ENCODE data around the gene CPM. TPM values are rescaled to one million over a fixed set of nuclear protein-coding genes. Genes with fewer than 3 reads are reported as not detected.
A peak's percentile ranks its signal among the peaks of the same experiment; 100 is the strongest.

The CPM gene
- total RNA-seq, 2 experiments from 2014 or later: 50.5 to 55.1 TPM

- H3K36me3 Mint-ChIP-seq (ENCODE audit: low read depth): peaks cover 44% of the 10 kb centered on the region
- CTCF ChIA-PET: interaction anchor here (1.0 to 1.2 kb wide), 2 partner anchors 16 to 188 kb away, joined by 3 read pairs; no protein-coding TSS in a partner anchor
- H3K4me3 Mint-ChIP-seq: no peak overlapping the region
- H3K4me1 Mint-ChIP-seq (ENCODE audit: low read depth): peaks cover 10% of the 10 kb centered on the region
- intact Hi-C loops (cut with micrococcal nuclease): no loop called here
- H3K27me3 Mint-ChIP-seq (ENCODE audit: low read depth): peaks cover 2% of the 10 kb centered on the region
- no peaks in the 10 kb centered on the region for H3K9me3 Mint-ChIP-seq
- H3K27ac Mint-ChIP-seq: no peak overlapping the region
- no peak for DNase-seq
Measured at GRCh38 chr12:68884251-68884650, 48.7 kb downstream of the CPM start.

GRCh38 chr12:68883151-68883550, 49.8 kb downstream of the CPM start:
- CTCF ChIA-PET: interaction anchor here (1.2 kb wide), 1 partner anchor 189 kb away, joined by 3 read pairs; no protein-coding TSS in a partner anchor
- no peak for DNase-seq
- H3K4me1 Mint-ChIP-seq (ENCODE audit: low read depth): peaks cover 1% of the 10 kb centered on the region
- H3K27me3 Mint-ChIP-seq (ENCODE audit: low read depth): peaks cover 2% of the 10 kb centered on the region
- peaks cover 2% of the 10 kb centered on the region for H3K9me3 Mint-ChIP-seq
- no peak overlapping the region for H3K4me3 Mint-ChIP-seq
- H3K36me3 Mint-ChIP-seq (ENCODE audit: low read depth): peaks cover 46% of the 10 kb centered on the region
- intact Hi-C loops (cut with micrococcal nuclease): no loop called here
- no peak overlapping the region for H3K27ac Mint-ChIP-seq

GRCh38 chr12:68882251-68882964, 50.6 kb downstream of the CPM start:
- Mint-ChIP-seq H3K27me3 (ENCODE audit: low read depth) (peaks cover 2% of the 10 kb centered on the region), H3K4me1 (ENCODE audit: low read depth) (no peaks in the 10 kb centered on the region), H3K36me3 (ENCODE audit: low read depth) (peaks cover 47% of the 10 kb centered on the region), H3K9me3 (peaks cover 2% of the 10 kb centered on the region), H3K27ac (no peak overlapping the region), H3K4me3 (no peak overlapping the region)
- intact Hi-C loops (cut with micrococcal nuclease): no loop called here
- CTCF ChIA-PET: no interaction called here
- no peak for DNase-seq

- Mint-ChIP-seq H3K4me3 (no peak overlapping the region), H3K36me3 (ENCODE audit: low read depth) (peaks cover 58% of the 10 kb centered on the region), H3K27ac (no peak overlapping the region), H3K27me3 (ENCODE audit: low read depth) (no peaks in the 10 kb centered on the region), H3K9me3 (peaks cover 2% of the 10 kb centered on the region), H3K4me1 (ENCODE audit: low read depth) (no peaks in the 10 kb centered on the region)
- CTCF ChIA-PET: interaction anchor here (0.6 kb wide), 1 partner anchor 191 kb away, joined by 3 read pairs; no protein-coding TSS in a partner anchor
- DNase-seq: no peak
- intact Hi-C loops (cut with micrococcal nuclease): no loop called here
Measured at GRCh38 chr12:68880660-68881325, 52.2 kb downstream of the CPM start.

- DNase-seq: no peak
- Mint-ChIP-seq H3K27ac (no peak overlapping the region), H3K9me3 (peaks cover 2% of the 10 kb centered on the region), H3K27me3 (ENCODE audit: low read depth) (no peaks in the 10 kb centered on the region), H3K36me3 (ENCODE audit: low read depth) (peaks cover 49% of the 10 kb centered on the region), H3K4me3 (no peak overlapping the region), H3K4me1 (ENCODE audit: low read depth) (no peaks in the 10 kb centered on the region)
- intact Hi-C loops (cut with micrococcal nuclease): no loop called here
- CTCF ChIA-PET: no interaction called here
Measured at GRCh38 chr12:68878846-68879245, 54.1 kb downstream of the CPM start.

GRCh38 chr12:68878283-68878682, 54.7 kb downstream of the CPM start:
- no peaks in the 10 kb centered on the region for H3K4me1 Mint-ChIP-seq (ENCODE audit: low read depth)
- no peak for DNase-seq
- no peak overlapping the region for H3K27ac Mint-ChIP-seq
- intact Hi-C loops (cut with micrococcal nuclease): no loop called here
- H3K27me3 Mint-ChIP-seq (ENCODE audit: low read depth): no peaks in the 10 kb centered on the region
- H3K36me3 Mint-ChIP-seq (ENCODE audit: low read depth): peaks cover 45% of the 10 kb centered on the region
- H3K4me3 Mint-ChIP-seq: no peak overlapping the region
- H3K9me3 Mint-ChIP-seq: peaks cover 2% of the 10 kb centered on the region
- CTCF ChIA-PET: no interaction called here

- Mint-ChIP-seq H3K27me3 (ENCODE audit: low read depth) (no peaks in the 10 kb centered on the region), H3K36me3 (ENCODE audit: low read depth) (peaks cover 38% of the 10 kb centered on the region), H3K4me3 (no peak overlapping the region), H3K4me1 (ENCODE audit: low read depth) (no peaks in the 10 kb centered on the region), H3K9me3 (peaks cover 2% of the 10 kb centered on the region), H3K27ac (no peak overlapping the region)
- CTCF ChIA-PET: interaction anchor here (1.1 kb wide), 2 partner anchors 81 to 192 kb away, joined by 3 read pairs; no protein-coding TSS in a partner anchor
- intact Hi-C loops (cut with micrococcal nuclease): no loop called here
- DNase-seq: no peak
Measured at GRCh38 chr12:68877583-68877982, 55.4 kb downstream of the CPM start.

- intact Hi-C loops (cut with micrococcal nuclease): no loop called here
- Mint-ChIP-seq H3K4me3 (no peak overlapping the region), H3K9me3 (peaks cover 2% of the 10 kb centered on the region), H3K36me3 (ENCODE audit: low read depth) (peaks cover 37% of the 10 kb centered on the region), H3K4me1 (ENCODE audit: low read depth) (no peaks in the 10 kb centered on the region), H3K27me3 (ENCODE audit: low read depth) (no peaks in the 10 kb centered on the region), H3K27ac (peak overlapping the region; percentile 5)
- CTCF ChIA-PET: interaction anchor here (0.7 to 1.1 kb wide), 2 partner anchors 30 to 80 kb away, joined by 3 read pairs; no protein-coding TSS in a partner anchor
- DNase-seq: no peak
Measured at GRCh38 chr12:68876461-68876860, 56.5 kb downstream of the CPM start.

- intact Hi-C loops (cut with micrococcal nuclease): no loop called here
- Mint-ChIP-seq H3K27ac (no peak overlapping the region), H3K4me1 (ENCODE audit: low read depth) (no peaks in the 10 kb centered on the region), H3K4me3 (no peak overlapping the region), H3K27me3 (ENCODE audit: low read depth) (no peaks in the 10 kb centered on the region), H3K9me3 (no peaks in the 10 kb centered on the region), H3K36me3 (ENCODE audit: low read depth) (peaks cover 44% of the 10 kb centered on the region)
- CTCF ChIA-PET: interaction anchor here (1.2 kb wide), 2 partner anchors 43 to 197 kb away, joined by 4 read pairs; no protein-coding TSS in a partner anchor
- DNase-seq: no peak
Measured at GRCh38 chr12:68873316-68873715, 59.7 kb downstream of the CPM start.

GRCh38 chr12:68871921-68872320, 61.0 kb downstream of the CPM start:
- no peak overlapping the region for H3K27ac Mint-ChIP-seq
- H3K9me3 Mint-ChIP-seq: no peaks in the 10 kb centered on the region
- H3K27me3 Mint-ChIP-seq (ENCODE audit: low read depth): no peaks in the 10 kb centered on the region
- intact Hi-C loops (cut with micrococcal nuclease): loop anchor here (1.0 kb wide), 1 partner anchor 198 kb away; no protein-coding TSS in a partner anchor
- H3K4me1 Mint-ChIP-seq (ENCODE audit: low read depth): no peaks in the 10 kb centered on the region
- peaks cover 40% of the 10 kb centered on the region for H3K36me3 Mint-ChIP-seq (ENCODE audit: low read depth)
- peak; percentile 54 for DNase-seq
- H3K4me3 Mint-ChIP-seq: no peak overlapping the region
- CTCF ChIA-PET: interaction anchor here (0.7 to 1.3 kb wide), 4 partner anchors 8 to 198 kb away, joined by 3 to 4 read pairs (median 4); no protein-coding TSS in a partner anchor

- no peaks in the 10 kb centered on the region for H3K4me1 Mint-ChIP-seq (ENCODE audit: low read depth)
- CTCF ChIA-PET: interaction anchor here (1.1 to 1.3 kb wide), 2 partner anchors 8 to 199 kb away, joined by 3 to 4 read pairs; no protein-coding TSS in a partner anchor
- no peak for DNase-seq
- intact Hi-C loops (cut with micrococcal nuclease): no loop called here
- H3K27me3 Mint-ChIP-seq (ENCODE audit: low read depth): no peaks in the 10 kb centered on the region
- H3K4me3 Mint-ChIP-seq: no peak overlapping the region
- H3K27ac Mint-ChIP-seq: no peak overlapping the region
- H3K36me3 Mint-ChIP-seq (ENCODE audit: low read depth): peaks cover 36% of the 10 kb centered on the region
- no peaks in the 10 kb centered on the region for H3K9me3 Mint-ChIP-seq
Measured at GRCh38 chr12:68871396-68871795, 61.6 kb downstream of the CPM start.

- Mint-ChIP-seq H3K27me3 (ENCODE audit: low read depth) (no peaks in the 10 kb centered on the region), H3K4me3 (no peak overlapping the region)
Measured at GRCh38 chr12:68870443-68870842, 62.5 kb downstream of the CPM start.

More at GRCh38 chr12:68870443-68870842, 62.5 kb downstream of the CPM start:
- intact Hi-C loops (cut with micrococcal nuclease): no loop called here
- CTCF ChIA-PET: interaction anchor here (1.1 to 1.4 kb wide), 3 partner anchors 9 to 199 kb away, joined by 3 to 4 read pairs (median 4); no protein-coding TSS in a partner anchor
- no peaks in the 10 kb centered on the region for H3K9me3 Mint-ChIP-seq
- no peak overlapping the region for H3K27ac Mint-ChIP-seq
- peaks cover 3% of the 10 kb centered on the region for H3K4me1 Mint-ChIP-seq (ENCODE audit: low read depth)
- H3K36me3 Mint-ChIP-seq (ENCODE audit: low read depth): peaks cover 42% of the 10 kb centered on the region
- no peak for DNase-seq

Data from activated naive CD4-positive, alpha-beta T cell treated with anti-CD3 and anti-CD28 coated beads for 36 hours (primary cell).